Esophagus muscularis mucosa (tissue), 4 donors: ENCODE data around the gene EXO5. TPM values are rescaled to one million over a fixed set of nuclear protein-coding genes. Genes with fewer than 3 reads are reported as not detected.

ENCODE experiments used
- DNase-seq: peaks from one replicate; pipeline ENCODE4 v3.0.0-alpha.2; 2017; ENCODE audit errors: extremely low spot score
- H3K27ac ChIP-seq, 4 donors: fragments of 200-600 bp; sonication (generic); replicated peaks in 1 of 4; 1 replicate in 3 of 4; 2 replicates in 1 of 4; pipeline ENCODE4 v1.5.1; 2016 to 2019; ENCODE audit warnings: mild to moderate bottlenecking in 1 of 4
- H3K27me3 ChIP-seq, 4 donors: fragments of 200-600 bp; sonication (generic); one replicate each; pipeline versions ENCODE4 v1.5.1 to v1.6.0; 2016 to 2019
- H3K36me3 ChIP-seq, 4 donors: fragments of 200-600 bp; sonication (generic); one replicate each; pipeline ENCODE4 v1.5.1; 2016 to 2019
- H3K4me1 ChIP-seq, 4 donors: fragments of 200-600 bp; sonication (generic); one replicate each; pipeline ENCODE4 v1.5.1; 2016 to 2019
- H3K4me3 ChIP-seq, 4 donors: fragments of 200-600 bp; sonication (generic); 1 replicate in 2 of 4; 2 replicates in 2 of 4; pipeline ENCODE4 v1.5.1; 2016 to 2019; ENCODE audit warnings: mild to moderate bottlenecking in 4 of 4, moderate library complexity in 1 of 4
- H3K9me3 ChIP-seq, 4 donors: fragments of 200-600 bp; sonication (generic); 1 replicate in 3 of 4; 2 replicates in 1 of 4; pipeline ENCODE4 v1.5.1; 2016 to 2019
- CTCF ChIP-seq, 3 experiments: fragments of 200-600 bp in 2 of 3; fragments of 450-650 bp in 1 of 3; sonication (generic) in 2 of 3; IDR thresholded peaks; one replicate each; pipeline ENCODE4 v1.5.1; 2017 to 2019; ENCODE audit warnings: antibody characterized with exemption in 3 of 3, mild to moderate bottlenecking in 2 of 3, moderate library complexity in 1 of 3
- EP300 ChIP-seq: sonication (generic); formaldehyde crosslinking; IDR thresholded peaks from one replicate; pipeline ENCODE4 v1.6.1; 2017; ENCODE audit warnings: antibody characterized with exemption
- POLR2A ChIP-seq: fragments of 450-650 bp; IDR thresholded peaks from one replicate; pipeline ENCODE4 v1.6.1; 2017; ENCODE audit warnings: antibody characterized with exemption, moderate library complexity, mild to moderate bottlenecking, low read depth
- POLR2AphosphoS5 ChIP-seq, 2 donors: sonication (generic); formaldehyde crosslinking; IDR thresholded peaks; one replicate each; pipeline ENCODE4 v1.6.1; 2017; ENCODE audit warnings: antibody characterized with exemption in 2 of 2
- WGBS: methylation state at CpG from one replicate; pipeline ENCODE4 v1.1.5; 2018; 5-methylcytosine and 5-hydroxymethylcytosine counted together
- intact Hi-C: fragments of 100-400 bp; cut with DNase I; formaldehyde crosslinking; loops from one replicate; pipeline ENCODE4 v1.15.1; 2023
- small RNA-seq, 3 donors: library from RNA; depleted of rRNA; stranded (forward); fragments of <200 nt; gene quantifications; one replicate each; pipeline ENCODE3, GENCODE V24; 2016
- total RNA-seq, 4 donors: library from RNA; depleted of rRNA; stranded (reverse); fragments of >200 nt; gene quantifications; one replicate each; pipeline versions ENCODE4 v1.1.0 to v1.2.1, GENCODE V29; 2016

EXO5 gene
- total RNA-seq, 4 donors from 2014 or later = 4.6 to 10.2 (median 6.7) TPM

- WGBS = 75% methylated on average over 3 of the region's 3 CpGs
- H3K27ac ChIP-seq = no peak overlapping the region
Measured at GRCh38 chr1:40564506-40564905, 55.9 kb downstream of the EXO5 start.

DNA sequence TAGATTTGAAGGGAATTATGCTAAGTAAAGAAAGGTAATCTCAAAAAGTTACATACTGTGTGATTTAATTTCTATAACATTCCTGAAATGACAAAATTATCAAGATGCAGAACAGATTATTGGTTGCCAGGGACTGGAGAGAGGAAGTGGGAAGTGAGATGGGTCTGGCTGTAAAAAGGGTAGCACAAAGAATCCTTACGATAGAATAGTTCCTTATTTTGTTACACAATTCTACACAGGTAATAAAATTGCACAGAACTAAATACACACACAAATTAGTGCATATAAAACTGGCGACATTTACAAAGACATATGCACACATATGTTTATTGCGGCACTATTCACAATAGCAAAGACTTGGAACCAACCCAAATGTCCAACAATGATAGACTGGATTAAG lies 56.3 kb downstream of the EXO5 start:
- no peaks in the 10 kb centered on the region for H3K27me3 ChIP-seq
- no peaks in the 10 kb centered on the region for H3K9me3 ChIP-seq
- no peak overlapping the region for H3K4me3 ChIP-seq
- intact Hi-C loops = no loop called here
- H3K27ac ChIP-seq = no peak overlapping the region
- H3K36me3 ChIP-seq = no peaks in the 10 kb centered on the region
- DNase-seq = no peak
- no peaks in the 10 kb centered on the region for H3K4me1 ChIP-seq
- TF ChIP-seq POLR2A (no peak), EP300 (no peak), POLR2AphosphoS5 (IDR thresholded peaks at IDR 0.05) (no peak), CTCF (IDR thresholded peaks at IDR 0.05) (no peak)
- WGBS = 91% methylated on average over 3 of the region's 3 CpGs

More at GRCh38 chr1:40564506-40564905, 55.9 kb downstream of the EXO5 start:
- no peaks in the 10 kb centered on the region for H3K27me3 ChIP-seq
- no peaks in the 10 kb centered on the region for H3K9me3 ChIP-seq
- no peak for DNase-seq
- intact Hi-C loops = no loop called here
- H3K36me3 ChIP-seq = no peaks in the 10 kb centered on the region
- TF ChIP-seq POLR2AphosphoS5 (IDR thresholded peaks at IDR 0.05) = no peak
- no peak for TF ChIP-seq CTCF (IDR thresholded peaks at IDR 0.05)
- TF ChIP-seq EP300 = no peak
- TF ChIP-seq POLR2A = no peak
- H3K4me1 ChIP-seq = no peaks in the 10 kb centered on the region
- H3K4me3 ChIP-seq = no peak overlapping the region

Small RNAs within 50 kb of the gene (small RNA-seq; reads per million reads assigned to genes)
- gene AL356379.1 = 0 reads per million in 3 donors

Other genes with a start within 250 kb of the EXO5 start
- 1 to 10 TPM; 1.2 to 2.5 (median 1.7) TPM for gene COL9A2, start 191.5 kb upstream of the EXO5 start, total RNA-seq
- 10 to 100 TPM; 20.7 to 39.3 (median 29.2) TPM for gene SMAP2, start 135.0 kb upstream of the EXO5 start, total RNA-seq
- under 1 TPM; 0.66 to 0.91 (median 0.79) TPM for gene ZFP69B, start 58.3 kb upstream of the EXO5 start, total RNA-seq
- gene ZFP69, start 31.5 kb upstream of the EXO5 start, total RNA-seq = 1 to 10 TPM; 2.5 to 5.8 (median 4.4) TPM
- gene ZNF684, start 22.9 kb downstream of the EXO5 start, total RNA-seq = 1 to 10 TPM; 1.3 to 4.4 (median 3.4) TPM
- 10 to 100 TPM in 2 of 4 donors, 1 to 10 TPM in 2; 5.4 to 15.7 (median 9.2) TPM for gene RIMS3, start 156.9 kb downstream of the EXO5 start, total RNA-seq
- gene NFYC, start 182.9 kb downstream of the EXO5 start, total RNA-seq = 10 to 100 TPM; 30.0 to 54.2 (median 46.6) TPM